ENCODE data around the gene SYTL3.

DNA sequence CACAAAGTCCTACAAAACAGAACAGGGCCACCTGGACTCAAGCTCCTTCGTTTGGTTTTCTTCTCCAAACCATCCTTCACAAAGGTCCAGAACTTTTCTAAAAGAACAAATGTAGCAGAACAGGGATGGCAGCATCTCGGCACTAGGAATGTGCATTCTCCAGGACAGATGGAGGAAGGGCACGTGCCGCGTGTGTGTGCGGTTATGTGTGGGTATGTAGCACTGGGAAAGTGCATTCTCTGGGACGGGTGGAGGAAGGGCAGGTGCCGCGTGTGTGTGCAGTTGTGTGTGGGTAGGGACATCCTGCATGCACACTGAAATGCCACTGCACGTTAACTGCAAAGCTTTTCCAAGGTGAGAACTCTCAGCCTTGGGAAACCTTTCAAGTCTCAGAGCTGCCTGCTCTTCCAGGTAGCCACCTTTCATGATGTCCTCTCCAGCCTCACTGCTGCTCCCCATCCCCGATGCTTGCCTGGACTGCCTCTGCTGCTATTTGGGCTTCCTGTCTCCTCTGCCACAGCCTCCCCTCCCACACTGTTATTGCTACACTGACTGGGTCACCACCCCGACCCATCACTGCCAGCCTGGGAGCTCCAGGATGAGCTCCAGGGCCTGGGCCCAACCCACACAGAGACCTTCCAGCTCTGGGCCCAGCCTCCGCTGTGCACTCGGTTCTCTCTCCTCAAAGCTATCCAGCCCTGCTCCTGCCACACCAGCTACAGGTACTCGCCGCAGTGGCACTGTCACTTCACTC, 121.7 kb downstream of the SYTL3 start:
- TF ChIP-seq POLR2A (IDR thresholded peaks at IDR 0.05) (no peak), EP300 (IDR thresholded peaks at IDR 0.05) (no peak)

Data from suprapubic skin (tissue), 2 donors.